ENCODE measurements around the gene FEM1B.

FEM1B gene

GRCh38 chr15:68275165-68275746 is 2.3 kb upstream of the FEM1B start:
- H3K27me3 ChIP-seq (ENCODE audit: insufficient read depth, poor library complexity, severe bottlenecking) = no peaks in the 10 kb centered on the region
- no peak overlapping the region for H3K4me3 ChIP-seq (replicated peaks; ENCODE audit: insufficient read depth, low read length)
- no peak for DNase-seq (ENCODE audit: low read depth in 1 of 2, low spot score in 1 of 2)
- H3K27ac ChIP-seq (replicated peaks) = no peak overlapping the region
- no peak for TF ChIP-seq POLR2AphosphoS5 (IDR thresholded peaks at IDR 0.05; ENCODE audit: low read depth)
- TF ChIP-seq, protein P1, sequence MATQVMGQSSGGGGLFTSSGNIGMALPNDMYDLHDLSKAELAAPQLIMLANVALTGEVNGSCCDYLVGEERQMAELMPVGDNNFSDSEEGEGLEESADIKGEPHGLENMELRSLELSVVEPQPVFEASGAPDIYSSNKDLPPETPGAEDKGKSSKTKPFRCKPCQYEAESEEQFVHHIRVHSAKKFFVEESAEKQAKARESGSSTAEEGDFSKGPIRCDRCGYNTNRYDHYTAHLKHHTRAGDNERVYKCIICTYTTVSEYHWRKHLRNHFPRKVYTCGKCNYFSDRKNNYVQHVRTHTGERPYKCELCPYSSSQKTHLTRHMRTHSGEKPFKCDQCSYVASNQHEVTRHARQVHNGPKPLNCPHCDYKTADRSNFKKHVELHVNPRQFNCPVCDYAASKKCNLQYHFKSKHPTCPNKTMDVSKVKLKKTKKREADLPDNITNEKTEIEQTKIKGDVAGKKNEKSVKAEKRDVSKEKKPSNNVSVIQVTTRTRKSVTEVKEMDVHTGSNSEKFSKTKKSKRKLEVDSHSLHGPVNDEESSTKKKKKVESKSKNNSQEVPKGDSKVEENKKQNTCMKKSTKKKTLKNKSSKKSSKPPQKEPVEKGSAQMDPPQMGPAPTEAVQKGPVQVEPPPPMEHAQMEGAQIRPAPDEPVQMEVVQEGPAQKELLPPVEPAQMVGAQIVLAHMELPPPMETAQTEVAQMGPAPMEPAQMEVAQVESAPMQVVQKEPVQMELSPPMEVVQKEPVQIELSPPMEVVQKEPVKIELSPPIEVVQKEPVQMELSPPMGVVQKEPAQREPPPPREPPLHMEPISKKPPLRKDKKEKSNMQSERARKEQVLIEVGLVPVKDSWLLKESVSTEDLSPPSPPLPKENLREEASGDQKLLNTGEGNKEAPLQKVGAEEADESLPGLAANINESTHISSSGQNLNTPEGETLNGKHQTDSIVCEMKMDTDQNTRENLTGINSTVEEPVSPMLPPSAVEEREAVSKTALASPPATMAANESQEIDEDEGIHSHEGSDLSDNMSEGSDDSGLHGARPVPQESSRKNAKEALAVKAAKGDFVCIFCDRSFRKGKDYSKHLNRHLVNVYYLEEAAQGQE (IDR thresholded peaks at IDR 0.05; ENCODE audit: insufficient replicate concordance, low read depth) = no peak
- no peak for TF ChIP-seq GABPA (IDR thresholded peaks at IDR 0.05; ENCODE audit: low read depth)
- TF ChIP-seq SPI1 (IDR thresholded peaks at IDR 0.05; ENCODE audit: borderline replicate concordance, low read depth) = no peak
- no peak for TF ChIP-seq CTCF (IDR thresholded peaks at IDR 0.05; ENCODE audit: insufficient read depth, low read length)

GRCh38 chr15:68276668-68277067 is 877 bp upstream of the FEM1B start:
- H3K27ac ChIP-seq (replicated peaks) = peak overlapping the region; percentile 97
- no peaks in the 10 kb centered on the region for H3K27me3 ChIP-seq (ENCODE audit: insufficient read depth, poor library complexity, severe bottlenecking)
- TF ChIP-seq GABPA (IDR thresholded peaks at IDR 0.05; ENCODE audit: low read depth) (no peak), SPI1 (IDR thresholded peaks at IDR 0.05; ENCODE audit: borderline replicate concordance, low read depth) (peak; percentile 10; the same call in 1 of the 2 replicates), CTCF (IDR thresholded peaks at IDR 0.05; ENCODE audit: insufficient read depth, low read length) (no peak), POLR2AphosphoS5 (IDR thresholded peaks at IDR 0.05; ENCODE audit: low read depth) (no peak)
- TF ChIP-seq, protein P1 (IDR thresholded peaks at IDR 0.05; ENCODE audit: insufficient replicate concordance, low read depth) = no peak
- no peak for DNase-seq (ENCODE audit: low read depth in 1 of 2, low spot score in 1 of 2)
- peak overlapping the region; percentile 97 for H3K4me3 ChIP-seq (replicated peaks; ENCODE audit: insufficient read depth, low read length)

- Histone ChIP-seq H3K27ac (replicated peaks) (peak overlapping the region; percentile 97), H3K27me3 (ENCODE audit: insufficient read depth, poor library complexity, severe bottlenecking) (no peaks in the 10 kb centered on the region), H3K4me3 (replicated peaks; ENCODE audit: insufficient read depth, low read length) (peak overlapping the region; percentile 97)
- no peak for DNase-seq (ENCODE audit: low read depth in 1 of 2, low spot score in 1 of 2)
- TF ChIP-seq, protein P1 (IDR thresholded peaks at IDR 0.05; ENCODE audit: insufficient replicate concordance, low read depth) = peak; percentile 66
- no peak for TF ChIP-seq GABPA (IDR thresholded peaks at IDR 0.05; ENCODE audit: low read depth)
These were observed 378 bp upstream of the FEM1B start for GRCh38 chr15:68277131-68277602.
